NCI-H2196 treated with DMSO at 0.1 percent for 48 hours (cell line): ENCODE results near the gene RHEX.
"Not testable (repeated sequence)": the region's sequence is repeated elsewhere in the genome, so short reads cannot be mapped to it uniquely, and the experiment has no call there.

Experiments
- DNase-seq: peaks from one replicate; lab custom pipeline; 2025; ENCODE audit not compliant: unreplicated experiment; lab: John Stamatoyannopoulos, UW

The RHEX gene

GRCh38 chr1:206030191-206030590 lies 22.8 kb upstream of the RHEX start:
- DNase-seq, result no peak

DNA sequence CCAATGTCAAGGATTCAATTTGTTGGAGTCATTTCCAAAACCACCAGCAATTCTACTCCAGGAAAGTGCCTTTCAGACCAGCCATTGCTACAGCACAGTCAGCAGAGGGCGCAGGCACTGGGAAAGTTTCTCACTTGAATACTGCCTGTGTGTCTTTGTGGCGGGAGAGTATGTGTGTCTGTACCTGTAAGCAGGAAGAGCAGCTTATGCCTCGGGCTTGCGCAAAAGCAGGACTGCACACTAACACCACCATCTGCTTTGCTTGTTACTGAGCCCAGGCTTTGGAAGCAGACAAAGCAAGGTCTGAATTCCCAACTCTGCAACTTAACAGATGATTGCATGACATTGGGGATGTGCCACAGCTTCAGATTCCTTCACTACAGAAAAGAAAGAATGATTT lies 22.3 kb upstream of the RHEX start:
- peak; percentile 79 for DNase-seq

GRCh38 chr1:206032380-206033140 lies 20.4 kb upstream of the RHEX start:
- no peak for DNase-seq

- peak; percentile 17 for DNase-seq
Measured at GRCh38 chr1:206035027-206035426, 17.9 kb upstream of the RHEX start.

DNA sequence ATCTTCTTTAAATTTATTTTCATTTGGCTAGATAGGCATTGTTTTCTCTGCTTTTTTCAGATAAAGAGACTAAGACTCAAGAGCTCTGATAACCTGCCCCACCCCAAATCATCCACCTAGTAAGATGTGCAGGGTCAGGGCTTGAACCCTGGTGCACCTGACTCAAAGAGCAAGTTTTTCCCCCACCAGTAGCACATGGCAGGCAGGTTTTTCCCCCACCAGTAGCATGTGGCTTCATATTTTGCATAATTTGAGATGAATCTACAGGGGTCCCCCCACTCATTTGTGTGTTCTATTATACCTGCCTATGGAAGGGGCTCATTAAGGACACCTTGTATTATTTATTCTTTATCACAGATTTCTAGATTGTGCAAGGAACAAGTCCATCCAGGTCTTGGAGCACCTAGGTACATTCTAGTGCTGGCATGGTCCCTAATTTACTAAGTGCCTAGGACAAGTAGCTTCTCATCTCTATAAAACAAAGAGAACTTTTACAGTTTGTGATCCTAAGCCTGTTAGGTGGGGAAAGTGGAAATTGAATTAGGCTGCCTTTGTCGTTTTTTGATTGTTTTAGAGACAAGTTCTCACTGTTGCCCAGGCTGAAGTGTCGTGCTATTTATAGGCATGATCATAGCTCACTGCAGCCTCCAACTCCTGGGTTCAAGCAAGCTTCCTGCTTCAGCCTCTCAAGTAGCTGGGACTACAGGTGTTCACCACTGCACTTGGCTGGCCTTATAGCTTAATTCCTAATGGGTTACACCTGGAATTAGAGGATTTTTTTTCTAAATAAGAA lies 16.1 kb upstream of the RHEX start:
- peak; percentile 4 for DNase-seq

DNA sequence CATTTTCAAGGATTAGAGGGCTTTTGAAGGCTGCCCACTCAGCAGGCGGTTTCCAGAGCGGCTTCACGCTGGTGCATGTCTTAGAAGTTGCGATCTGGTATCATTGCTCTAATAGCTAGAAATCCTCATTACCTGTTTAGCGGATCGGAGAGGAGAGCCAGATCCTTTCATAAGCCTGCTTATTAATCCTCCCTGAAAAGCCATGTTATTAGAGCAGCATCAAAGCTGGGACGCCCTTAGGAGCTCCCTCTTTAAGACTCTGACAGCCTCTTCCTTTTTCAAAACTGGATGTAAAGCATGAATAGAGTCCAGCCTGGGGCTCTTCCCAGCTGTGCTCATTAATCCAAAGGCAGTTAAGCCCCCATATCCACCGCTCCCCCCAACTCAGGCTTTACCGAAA lies 15.4 kb upstream of the RHEX start:
- no peak for DNase-seq

GRCh38 chr1:206039046-206039973 lies 13.7 kb upstream of the RHEX start:
- DNase-seq, result no peak

DNA sequence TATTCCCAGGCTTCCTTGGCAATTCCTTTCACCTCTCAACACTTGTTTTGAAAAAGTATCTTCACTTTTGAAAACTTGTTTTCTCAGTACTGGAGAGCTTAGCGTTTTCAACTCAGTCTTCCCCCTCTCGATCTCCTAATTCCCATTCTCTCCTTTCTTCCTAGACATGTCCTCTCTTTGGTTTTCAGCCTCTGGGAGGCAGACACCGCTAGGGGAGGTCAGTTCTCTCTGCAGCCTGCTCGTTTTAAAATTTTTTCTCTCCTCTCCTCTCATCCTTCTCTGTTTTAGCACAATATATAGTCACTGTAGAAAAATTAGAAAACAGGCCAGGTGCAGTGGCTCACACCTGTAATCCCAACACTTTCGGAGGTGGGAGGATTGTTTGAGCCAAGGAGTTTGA lies 12.6 kb upstream of the RHEX start:
- DNase-seq, result no peak

- no peak for DNase-seq
Measured at GRCh38 chr1:206041640-206042039, 11.3 kb upstream of the RHEX start.

GRCh38 chr1:206047271-206047670 lies 5.7 kb upstream of the RHEX start:
- no peak for DNase-seq

- no peak for DNase-seq
Measured at GRCh38 chr1:206048582-206048981, 4.4 kb upstream of the RHEX start.

- no peak for DNase-seq
Measured at GRCh38 chr1:206049293-206049692, 3.7 kb upstream of the RHEX start.

DNA sequence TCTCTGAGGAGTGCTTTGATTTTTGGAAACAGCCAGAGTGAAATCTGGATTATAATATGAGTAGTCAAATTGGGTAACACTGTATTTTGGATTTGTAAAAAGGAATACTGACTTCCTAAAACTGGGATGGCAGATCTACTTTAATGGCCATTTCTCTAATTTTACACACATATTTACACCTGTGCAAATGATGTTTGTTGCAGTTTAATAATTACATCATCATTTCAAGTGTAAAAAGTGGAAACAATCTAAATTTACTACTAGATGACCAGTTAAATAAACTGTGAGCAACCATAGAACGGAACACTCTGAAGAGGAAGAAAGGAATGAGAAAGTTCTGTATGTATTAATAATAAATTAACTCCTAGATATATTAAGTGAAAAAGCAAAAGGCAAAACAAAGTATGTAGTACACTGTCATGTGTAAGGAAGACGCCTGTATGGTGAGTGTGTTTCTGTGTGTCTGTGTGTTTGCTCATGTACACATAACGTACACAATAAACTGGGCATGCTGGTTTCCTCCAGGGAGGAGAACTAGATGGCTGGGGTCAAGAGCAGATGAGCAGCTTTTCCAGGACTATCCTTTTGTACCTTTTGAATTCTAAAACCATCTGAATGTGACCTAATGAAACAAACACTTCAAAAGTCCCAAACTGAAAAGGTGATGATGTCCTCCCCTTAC lies 2.9 kb upstream of the RHEX start:
- DNase-seq, result no peak

DNA sequence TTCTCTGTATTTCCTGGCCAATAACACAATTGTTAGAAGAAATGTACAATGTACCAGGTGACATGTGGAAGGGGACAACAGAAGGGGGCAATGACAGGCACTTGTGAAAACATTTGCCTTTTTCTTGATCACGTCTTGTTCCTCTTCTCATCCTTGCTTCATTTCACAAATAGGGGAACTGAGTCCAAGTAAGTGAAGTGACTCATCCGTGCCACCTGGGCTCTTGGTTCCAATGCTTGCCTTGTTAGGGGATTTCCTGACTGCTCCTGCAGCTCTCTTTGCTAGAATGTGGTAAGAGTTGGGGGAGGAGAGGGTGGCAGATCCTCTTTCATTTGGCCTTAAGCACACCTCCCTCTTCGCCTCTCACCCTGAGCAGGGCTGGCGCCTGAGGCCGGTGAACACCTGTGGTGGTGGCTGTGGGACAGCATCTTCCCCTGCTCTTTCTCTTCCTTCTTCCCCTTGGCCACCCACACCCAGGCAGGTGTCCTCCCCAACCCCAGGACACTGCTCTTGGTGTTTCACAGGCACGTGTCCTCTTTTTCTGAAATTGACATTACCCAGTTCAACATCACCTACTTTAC lies 2.2 kb upstream of the RHEX start:
- peak; percentile 51 for DNase-seq

- DNase-seq, result not testable (repeated sequence)
Measured at GRCh38 chr1:206052231-206052865, 625 bp upstream of the RHEX start.

DNA sequence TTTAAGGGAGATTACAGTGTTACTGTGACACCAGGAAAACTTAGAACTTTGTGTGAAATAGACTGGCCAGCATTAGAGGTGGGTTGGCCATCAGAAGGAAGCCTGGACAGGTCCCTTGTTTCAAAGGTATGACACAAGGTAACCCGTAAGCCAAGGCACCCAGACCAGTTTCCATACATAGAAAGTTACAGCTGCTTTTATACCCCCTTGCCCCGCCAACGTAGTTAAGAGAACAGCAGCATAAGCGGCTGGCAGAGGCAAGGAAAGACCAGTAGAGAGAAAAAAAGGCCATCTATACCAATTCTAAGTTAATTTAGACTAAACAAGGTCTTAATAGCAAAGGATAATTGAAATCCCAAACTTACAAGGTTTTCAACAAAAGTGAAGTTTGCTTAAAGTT lies 643 bp downstream of the RHEX start:
- not testable (repeated sequence) for DNase-seq

DNA sequence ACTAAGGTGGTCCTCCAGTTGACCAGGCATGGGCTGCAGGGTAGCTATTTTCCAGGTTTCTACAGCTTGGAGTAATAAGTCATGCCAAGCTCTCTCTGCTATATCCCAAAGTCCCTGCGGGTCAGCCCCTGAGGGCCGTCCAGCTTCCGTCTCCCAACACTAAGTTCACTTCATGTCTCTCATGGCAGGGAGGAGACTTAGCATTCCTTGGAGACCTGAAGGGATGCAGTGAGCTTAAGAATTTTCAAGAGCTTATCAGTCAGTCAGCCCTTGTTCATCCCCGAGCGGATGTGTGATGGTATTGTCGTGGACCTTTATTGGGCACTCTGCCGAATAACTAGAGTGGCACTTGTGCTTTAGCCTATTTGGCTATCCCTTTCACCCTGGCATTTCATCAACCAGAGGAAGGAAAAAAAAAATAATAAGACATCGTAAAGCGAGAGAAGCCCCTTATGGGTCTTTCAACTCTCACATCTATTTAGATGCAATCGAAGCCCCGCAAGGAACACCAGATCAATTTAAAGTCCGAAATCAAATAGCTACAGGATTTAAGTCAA lies 2.2 kb downstream of the RHEX start:
- not testable (repeated sequence) for DNase-seq

DNA sequence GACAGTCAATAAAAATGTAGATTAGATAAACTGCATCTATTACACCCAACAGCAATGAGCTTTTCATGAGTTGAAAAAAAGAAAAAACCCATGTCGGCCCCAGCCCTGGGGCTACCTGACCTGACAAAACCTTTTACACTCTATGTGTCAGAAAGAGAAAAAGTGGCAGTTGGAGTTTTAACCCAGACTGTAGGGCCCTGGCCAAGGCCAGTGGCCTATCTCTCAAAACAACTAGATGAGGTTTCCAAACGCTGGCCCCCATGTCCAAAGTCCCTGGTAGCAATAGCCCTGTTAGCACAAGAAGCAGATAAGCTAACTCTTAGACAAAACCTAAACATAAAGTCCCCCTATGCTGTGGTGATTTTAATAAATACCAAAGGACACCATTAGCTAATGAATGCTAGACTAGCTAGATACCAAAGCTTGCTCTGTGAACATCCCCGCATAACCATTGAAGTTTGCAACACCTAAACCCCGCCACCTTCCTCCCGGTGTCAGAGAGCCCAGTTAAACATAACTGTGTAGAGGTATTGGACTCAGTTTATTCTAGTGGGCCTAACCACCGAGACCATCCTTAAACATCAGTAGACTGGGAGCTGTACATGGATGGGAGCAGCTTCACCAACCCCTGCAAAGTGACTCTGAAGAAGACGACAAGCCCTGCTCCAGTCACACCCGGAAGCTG lies 2.8 kb downstream of the RHEX start:
- DNase-seq, result not testable (repeated sequence)
